ENCODE data around the gene PTH1R.

PTH1R gene

GRCh38 chr3:46904303-46905212 is 27.0 kb downstream of the PTH1R start:
- no peak overlapping the region for H3K27ac ChIP-seq
- CTCF ChIA-PET, result interaction anchor here (0.5 to 1.8 kb wide), 2 partner anchors 9 to 364 kb away, joined by 4 to 5 read pairs; no protein-coding TSS in a partner anchor
- DNase-seq (ENCODE audit: low spot score), result no peak
- TF ChIP-seq CTCF (conservative IDR thresholded peaks at IDR 0.05; ENCODE audit: low read depth), result no peak
- POLR2A ChIA-PET (ENCODE audit: low non-redundant PET), result no interaction called here

- TF ChIP-seq CTCF (conservative IDR thresholded peaks at IDR 0.05; ENCODE audit: low read depth), result no peak
- ChIA-PET CTCF (interaction anchor here (1.8 kb wide), 1 partner anchor 10 kb away, joined by 5 read pairs; no protein-coding TSS in a partner anchor), POLR2A (ENCODE audit: low non-redundant PET) (no interaction called here)
- DNase-seq (ENCODE audit: low spot score), result no peak
- no peak overlapping the region for H3K27ac ChIP-seq
Measured at GRCh38 chr3:46905213-46905560, 27.7 kb downstream of the PTH1R start.

- ChIA-PET POLR2A (ENCODE audit: low non-redundant PET) (no interaction called here), CTCF (interaction anchor here (1.8 kb wide), 1 partner anchor 10 kb away, joined by 5 read pairs; no protein-coding TSS in a partner anchor)
- TF ChIP-seq CTCF (conservative IDR thresholded peaks at IDR 0.05; ENCODE audit: low read depth), result no peak
- no peak for DNase-seq (ENCODE audit: low spot score)
- no peak overlapping the region for H3K27ac ChIP-seq
Measured at GRCh38 chr3:46905661-46906451, 28.3 kb downstream of the PTH1R start.

- no peak for TF ChIP-seq CTCF (conservative IDR thresholded peaks at IDR 0.05; ENCODE audit: low read depth)
- H3K27ac ChIP-seq, result no peak overlapping the region
- CTCF ChIA-PET, result interaction anchor here (1.8 kb wide), 1 partner anchor 11 kb away, joined by 5 read pairs; no protein-coding TSS in a partner anchor
- POLR2A ChIA-PET (ENCODE audit: low non-redundant PET), result no interaction called here
- no peak for DNase-seq (ENCODE audit: low spot score)
Measured at GRCh38 chr3:46906471-46907058, 29.0 kb downstream of the PTH1R start.

- TF ChIP-seq CTCF (conservative IDR thresholded peaks at IDR 0.05; ENCODE audit: low read depth), result no peak
- ChIA-PET POLR2A (ENCODE audit: low non-redundant PET) (no interaction called here), CTCF (no interaction called here)
- no peak overlapping the region for H3K27ac ChIP-seq
- DNase-seq (ENCODE audit: low spot score), result no peak
Measured at GRCh38 chr3:46907271-46907670, 29.8 kb downstream of the PTH1R start.

- CTCF ChIA-PET, result no interaction called here
- H3K27ac ChIP-seq, result no peak overlapping the region
- DNase-seq (ENCODE audit: low spot score), result no peak
- TF ChIP-seq CTCF (conservative IDR thresholded peaks at IDR 0.05; ENCODE audit: low read depth), result no peak
- POLR2A ChIA-PET (ENCODE audit: low non-redundant PET), result no interaction called here
Measured at GRCh38 chr3:46907960-46908293, 30.4 kb downstream of the PTH1R start.

Data from RWPE1 (cell line).